ENCODE results near the gene UBAP1.
"Not testable (repeated sequence)": the region's sequence is repeated elsewhere in the genome, so short reads cannot be mapped to it uniquely, and the experiment has no call there.

Gene UBAP1

GRCh38 chr9:34190996-34191892 lies 12.4 kb downstream of the UBAP1 start:
- peak; percentile 11 for TF ChIP-seq CTCF (IDR thresholded peaks at IDR 0.05; ENCODE audit: insufficient read depth, low read length, missing control alignments)
- no peak overlapping the region for H3K4me3 ChIP-seq (ENCODE audit: low read depth, low read length)
- no peak for DNase-seq (ENCODE audit: low read depth, low spot score)
- POLR2A ChIA-PET, result no interaction called here
- CTCF ChIA-PET, result interaction anchor here (0.9 to 2.2 kb wide), 7 partner anchors 10 to 35 kb away, joined by 3 to 12 read pairs (median 4); partner anchors contain the start of gene UBAP1

DNA sequence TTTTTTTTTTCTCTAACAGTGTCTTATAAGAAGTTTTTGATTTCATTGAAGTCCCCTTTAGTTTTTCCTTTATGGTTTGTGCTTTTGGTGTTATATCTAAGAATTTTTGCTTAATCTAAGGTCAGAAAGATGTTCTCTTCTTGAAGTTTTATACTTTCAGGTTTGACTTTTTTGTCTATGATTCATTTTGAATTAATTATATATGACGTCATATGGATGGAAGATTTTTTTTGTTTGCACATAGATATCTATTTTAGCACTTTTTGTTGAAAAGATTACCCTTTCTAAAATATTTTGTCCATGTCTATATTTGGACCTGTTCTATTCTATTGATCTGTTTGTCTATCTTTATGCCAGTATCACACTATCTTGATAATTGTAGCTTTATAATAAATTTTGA lies 16.3 kb downstream of the UBAP1 start:
- no peak overlapping the region for H3K4me3 ChIP-seq (ENCODE audit: low read depth, low read length)
- no peak for TF ChIP-seq CTCF (IDR thresholded peaks at IDR 0.05; ENCODE audit: insufficient read depth, low read length, missing control alignments)
- ChIA-PET CTCF (no interaction called here), POLR2A (no interaction called here)
- no peak for DNase-seq (ENCODE audit: low read depth, low spot score)

GRCh38 chr9:34197286-34197685 lies 18.4 kb downstream of the UBAP1 start:
- POLR2A ChIA-PET; DNase-seq (ENCODE audit: low read depth, low spot score); CTCF ChIA-PET; H3K4me3 ChIP-seq (ENCODE audit: low read depth, low read length): not testable (repeated sequence)

DNA sequence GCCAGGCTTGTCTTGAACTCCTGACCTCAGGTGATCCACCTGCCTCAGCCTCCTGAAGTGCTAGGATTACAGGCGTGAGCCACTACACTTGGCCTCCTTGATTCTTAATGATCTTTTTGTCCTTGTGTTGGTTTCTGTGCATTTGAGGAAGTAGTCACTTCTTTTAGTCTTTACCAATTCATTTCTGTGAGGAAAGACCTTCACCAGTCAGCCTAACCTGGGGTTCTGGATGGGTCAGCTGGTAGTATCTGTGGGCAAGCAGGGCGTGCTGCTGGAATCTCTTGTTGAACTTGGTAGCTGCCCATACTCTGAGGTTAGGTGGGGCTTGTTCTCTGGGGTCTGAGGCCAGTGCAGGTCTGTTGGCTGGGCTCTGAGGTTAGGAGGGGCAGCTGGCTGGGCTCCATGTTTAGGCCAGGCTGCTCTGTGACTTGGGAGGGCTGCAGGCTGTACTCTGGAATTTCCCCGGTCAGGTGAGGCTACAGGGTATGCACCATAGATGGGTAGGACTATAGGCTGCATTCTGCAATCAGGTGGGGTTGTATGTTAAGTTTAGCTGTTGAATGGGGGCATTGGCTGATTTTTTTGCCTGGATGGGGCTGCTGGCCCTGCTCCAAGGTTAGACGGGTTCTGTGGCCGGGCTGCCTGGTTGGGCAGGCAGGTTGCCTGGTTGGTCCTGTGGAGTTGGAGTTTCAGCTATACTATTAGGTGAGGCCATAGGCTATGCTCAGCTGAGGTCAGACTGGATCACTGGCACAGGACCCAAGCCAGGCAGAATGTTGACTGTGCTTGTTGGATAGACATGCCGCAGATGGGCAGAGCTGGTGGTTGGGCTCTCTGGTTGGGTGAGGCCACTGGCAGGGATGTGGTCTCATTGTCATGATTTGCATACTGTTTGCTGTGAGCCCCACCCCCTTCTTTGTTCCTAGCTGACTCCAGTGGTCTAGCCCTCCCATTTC lies 19.2 kb downstream of the UBAP1 start:
- ChIA-PET CTCF (interaction anchor here (0.8 to 1.2 kb wide), 2 partner anchors 10 to 55 kb away, joined by 3 read pairs; no protein-coding TSS in a partner anchor), POLR2A (no interaction called here)
- DNase-seq (ENCODE audit: low read depth, low spot score), result no peak
- H3K4me3 ChIP-seq (ENCODE audit: low read depth, low read length), result no peak overlapping the region
- TF ChIP-seq CTCF (IDR thresholded peaks at IDR 0.05; ENCODE audit: insufficient read depth, low read length, missing control alignments), result no peak

- CTCF ChIA-PET, result interaction anchor here (1.6 to 2.6 kb wide), 2 partner anchors 9 to 53 kb away, joined by 7 to 12 read pairs; no protein-coding TSS in a partner anchor
- no peak overlapping the region for H3K4me3 ChIP-seq (ENCODE audit: low read depth, low read length)
These were observed 21.2 kb downstream of the UBAP1 start for GRCh38 chr9:34200092-34200491.

More at GRCh38 chr9:34200092-34200491, 21.2 kb downstream of the UBAP1 start:
- no peak for DNase-seq (ENCODE audit: low read depth, low spot score)
- no peak for TF ChIP-seq CTCF (IDR thresholded peaks at IDR 0.05; ENCODE audit: insufficient read depth, low read length, missing control alignments)
- POLR2A ChIA-PET, result no interaction called here

Measured in AG04449 (cell line).